ENCODE measurements around the gene BBC3.

BBC3 gene

DNA sequence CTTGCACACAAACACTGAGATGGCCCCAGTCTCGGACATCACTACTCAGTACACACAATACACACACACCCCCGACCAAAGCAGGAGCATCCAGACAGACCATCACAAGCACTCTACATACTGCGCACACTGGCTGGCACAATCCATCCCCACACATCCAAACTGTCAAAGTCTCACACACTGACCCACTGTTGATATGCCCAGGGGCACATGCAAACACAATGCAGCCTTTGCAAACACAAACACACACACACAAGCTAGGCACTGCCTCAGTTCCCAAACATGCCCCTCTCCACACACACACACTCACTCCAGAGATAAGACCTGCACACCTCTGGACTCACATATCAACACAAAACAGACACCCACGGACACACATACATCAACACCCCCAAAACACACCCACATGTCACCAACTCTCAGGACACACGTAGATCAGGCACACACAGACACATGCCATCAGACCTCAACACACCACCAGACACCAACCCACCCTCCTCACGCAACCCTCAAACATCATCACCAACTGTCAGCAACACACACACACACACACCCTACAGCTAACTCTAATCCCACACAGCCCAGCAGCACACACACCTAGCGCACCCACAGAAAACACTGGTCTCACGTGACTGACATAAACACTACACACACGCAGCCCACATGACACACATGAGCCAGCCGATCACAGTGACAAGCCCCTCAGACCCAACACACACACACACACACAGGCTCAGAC is 1.9 kb downstream of the BBC3 start:
- peak overlapping the region; percentile 86 for H3K4me3 ChIP-seq (ENCODE audit: low read depth, low read length)
- no peak for TF ChIP-seq CTCF (IDR thresholded peaks at IDR 0.05; ENCODE audit: borderline replicate concordance, insufficient read depth, low read depth, low read length)

DNA sequence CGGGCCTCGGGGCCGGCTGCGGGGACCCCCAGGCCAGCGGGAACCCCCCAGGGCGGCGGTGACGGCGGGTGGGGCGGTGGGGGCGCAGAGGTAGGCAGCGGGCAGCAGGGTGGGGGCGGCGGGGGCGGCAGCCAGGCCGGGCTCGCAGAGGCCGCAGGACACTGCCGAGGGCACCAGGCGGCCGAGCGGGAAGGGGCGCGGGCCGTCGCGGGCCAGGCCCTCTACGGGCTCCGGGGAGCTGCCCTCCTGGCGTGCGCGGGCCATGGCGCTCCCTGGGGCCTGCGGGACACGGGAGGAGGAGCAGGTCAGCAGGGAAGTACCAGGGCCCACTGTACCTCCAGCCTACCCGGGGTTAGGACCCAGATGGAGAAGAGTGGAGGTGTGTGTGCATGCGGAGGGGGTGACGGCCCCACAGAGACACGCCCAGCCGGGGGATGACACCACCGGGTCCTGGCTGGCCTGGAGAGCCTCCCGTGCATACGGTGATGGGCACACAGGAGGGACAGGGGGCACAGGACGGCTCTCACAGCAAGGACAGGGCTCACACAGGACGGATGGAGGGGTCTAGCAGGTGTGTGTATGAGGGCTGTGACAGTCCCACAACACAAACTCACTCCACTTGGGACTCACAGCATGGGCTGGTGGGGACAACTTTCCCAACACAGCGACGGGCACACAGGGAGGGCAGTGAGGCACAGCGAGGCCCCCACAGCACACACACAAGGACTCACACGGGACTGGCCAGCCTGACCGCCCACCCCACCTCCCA is 2.6 kb downstream of the BBC3 start:
- no peak for TF ChIP-seq CTCF (IDR thresholded peaks at IDR 0.05; ENCODE audit: borderline replicate concordance, insufficient read depth, low read depth, low read length)
- H3K4me3 ChIP-seq (ENCODE audit: low read depth, low read length) = peak overlapping the region; percentile 70

DNA sequence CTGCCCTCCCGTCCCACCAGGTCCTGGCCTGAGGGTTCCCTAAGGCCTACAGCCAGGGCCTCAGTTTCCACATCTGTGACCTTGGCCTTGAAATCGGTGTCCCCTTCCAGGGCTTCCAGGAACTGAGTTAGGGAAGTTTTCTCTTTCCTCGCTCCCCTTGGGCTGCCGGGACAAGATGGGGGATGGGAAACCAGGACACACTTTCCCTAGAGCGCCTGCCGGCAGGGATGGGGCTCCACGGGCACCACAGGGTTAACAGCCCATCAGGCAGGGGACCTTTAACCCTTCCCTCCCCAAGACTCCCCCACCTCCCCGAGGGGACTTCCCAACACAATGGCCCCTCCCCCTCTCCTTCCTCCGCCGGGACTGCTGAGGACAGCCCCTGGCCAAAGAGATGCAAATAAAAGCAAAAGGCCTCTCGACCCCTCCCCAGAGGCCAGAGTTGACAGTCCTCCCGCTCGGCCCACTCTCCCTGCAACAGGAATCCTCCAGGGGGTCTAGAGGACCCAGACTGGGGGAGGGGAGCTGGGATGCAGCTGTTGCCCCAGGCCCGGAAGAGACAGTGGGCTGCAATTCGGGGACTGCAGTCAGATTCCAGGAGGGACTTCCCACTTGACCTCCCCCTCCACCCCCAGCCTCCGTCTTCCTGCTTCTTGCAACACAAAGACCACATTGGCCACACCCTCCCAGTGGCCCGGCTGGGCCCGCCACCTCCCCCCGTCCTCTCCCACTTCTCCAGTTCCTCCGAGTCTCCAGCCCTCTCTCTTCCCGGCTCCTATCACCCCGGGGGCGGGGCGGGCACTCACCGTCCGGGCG is 3.4 kb downstream of the BBC3 start:
- peak overlapping the region; percentile 70 for H3K4me3 ChIP-seq (ENCODE audit: low read depth, low read length)

GRCh38 chr19:47226426-47227351 is 4.3 kb downstream of the BBC3 start:
- no peak for TF ChIP-seq CTCF (IDR thresholded peaks at IDR 0.05; ENCODE audit: borderline replicate concordance, insufficient read depth, low read depth, low read length)
- H3K4me3 ChIP-seq (ENCODE audit: low read depth, low read length) = peak overlapping the region; percentile 70

More for the DNA sequence above, 3.4 kb downstream of the BBC3 start:
- no peak for TF ChIP-seq CTCF (IDR thresholded peaks at IDR 0.05; ENCODE audit: borderline replicate concordance, insufficient read depth, low read depth, low read length)

GRCh38 chr19:47225746-47226425 is 5.1 kb downstream of the BBC3 start:
- H3K4me3 ChIP-seq (ENCODE audit: low read depth, low read length) = peak overlapping the region; percentile 70
- TF ChIP-seq CTCF (IDR thresholded peaks at IDR 0.05; ENCODE audit: borderline replicate concordance, insufficient read depth, low read depth, low read length) = peak; percentile 17; the same call in 1 of the 2 replicates

DNA sequence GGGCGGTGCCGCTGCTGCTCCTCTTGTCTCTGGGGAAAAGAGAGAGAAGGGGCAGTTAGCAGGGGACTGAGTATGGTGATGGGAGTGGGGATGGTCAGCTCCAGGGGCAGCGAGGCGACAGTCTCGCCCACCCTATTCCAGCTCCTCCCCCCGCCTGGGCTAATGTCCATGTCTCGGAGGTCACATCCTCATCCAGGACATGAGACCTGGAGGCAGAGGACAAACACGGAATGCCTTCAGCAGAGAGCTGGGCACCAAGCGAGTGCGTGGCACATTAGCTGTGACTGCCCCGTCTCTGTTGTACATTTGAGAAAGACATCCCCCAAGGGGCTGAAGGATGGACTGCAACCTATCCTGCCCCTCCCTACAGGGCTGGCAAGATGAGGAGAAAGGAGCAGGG is 9.1 kb downstream of the BBC3 start:
- no peak overlapping the region for H3K4me3 ChIP-seq (ENCODE audit: low read depth, low read length)
- no peak for TF ChIP-seq CTCF (IDR thresholded peaks at IDR 0.05; ENCODE audit: borderline replicate concordance, insufficient read depth, low read depth, low read length)
